GM19328 (cell line): ENCODE measurements around the gene SRGAP3.

Experiments
- ATAC-seq: cut with Tn5 transposase; IDR thresholded peaks from one replicate; pipeline ENCODE4 v1.9.1; 2021; ENCODE audit warnings: mild to moderate bottlenecking, moderate library complexity; ENCODE audit not compliant: unreplicated experiment

The SRGAP3 gene

DNA sequence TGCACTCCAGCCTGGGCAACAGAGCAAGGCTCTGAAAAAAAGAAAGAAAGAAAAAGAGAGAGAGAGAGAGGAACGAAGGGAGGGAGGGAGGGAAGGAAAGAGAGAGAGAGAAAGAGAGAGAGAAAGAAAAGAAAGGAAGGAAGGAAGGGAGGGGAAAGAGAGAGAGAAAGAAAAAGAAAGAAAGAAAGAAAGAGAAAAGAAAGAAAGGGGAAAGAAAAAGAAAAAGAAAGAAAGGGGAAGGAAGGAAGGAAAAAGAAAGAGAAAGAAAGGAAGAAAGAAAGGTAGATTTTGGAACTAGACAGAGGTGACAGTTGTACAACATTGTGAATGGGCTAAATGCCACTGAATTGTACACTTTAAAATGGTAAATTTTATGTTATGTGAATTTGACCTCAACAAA lies 5.3 kb upstream of the SRGAP3 start:
- ATAC-seq: no peak

DNA sequence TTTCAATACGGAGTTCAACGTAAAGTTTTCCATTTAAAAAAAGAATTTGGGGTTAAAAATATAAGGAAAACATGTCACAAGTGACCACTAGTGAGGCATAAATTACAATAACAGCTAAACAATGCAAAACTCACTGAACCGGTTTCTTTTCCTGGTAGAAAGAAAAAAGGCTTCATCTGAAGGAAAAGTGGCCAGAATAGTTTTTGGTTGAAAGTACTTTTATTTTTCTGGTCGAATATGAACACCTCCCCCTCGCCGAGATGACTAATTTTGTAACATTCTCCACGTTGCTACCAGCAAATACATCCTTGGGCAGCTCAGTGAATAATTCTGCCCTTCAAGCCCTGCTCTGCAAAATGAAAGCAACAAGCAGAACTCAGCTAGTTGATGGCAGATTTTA lies 3.9 kb upstream of the SRGAP3 start:
- no peak for ATAC-seq

GRCh38 chr3:9251055-9251786 lies 1.8 kb upstream of the SRGAP3 start:
- ATAC-seq: no peak

- no peak for ATAC-seq
Measured at GRCh38 chr3:9250236-9250635, 790 bp upstream of the SRGAP3 start.

GRCh38 chr3:9248522-9249271 lies 749 bp downstream of the SRGAP3 start:
- no peak for ATAC-seq

DNA sequence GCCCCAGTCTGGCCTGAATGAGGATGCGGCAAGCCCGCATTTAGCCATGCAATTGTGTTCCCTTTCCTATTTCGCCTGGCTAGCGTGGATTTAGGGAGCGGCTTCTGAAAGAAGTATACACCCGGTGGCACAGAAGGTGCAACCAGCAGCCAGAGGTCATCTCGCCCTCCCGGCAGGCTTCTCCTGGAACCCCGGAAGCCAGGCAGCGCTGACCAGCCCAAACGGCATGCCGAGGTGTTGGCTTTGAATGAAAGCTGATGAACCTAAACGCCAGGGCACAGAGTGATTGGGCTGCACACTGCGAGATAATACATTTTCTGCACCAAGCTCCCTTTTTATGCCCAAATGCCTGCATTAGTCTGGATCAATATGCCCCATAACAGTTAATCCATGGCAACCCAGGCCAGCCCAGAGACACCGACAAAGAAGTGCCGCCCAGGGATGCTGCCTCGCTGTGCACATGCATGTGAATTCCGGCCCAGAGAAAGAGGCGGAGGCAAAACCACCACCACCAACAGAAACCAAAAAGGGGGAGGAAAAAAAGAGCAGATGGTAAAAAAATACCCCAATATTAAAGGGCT lies 1.4 kb downstream of the SRGAP3 start:
- ATAC-seq: no peak

DNA sequence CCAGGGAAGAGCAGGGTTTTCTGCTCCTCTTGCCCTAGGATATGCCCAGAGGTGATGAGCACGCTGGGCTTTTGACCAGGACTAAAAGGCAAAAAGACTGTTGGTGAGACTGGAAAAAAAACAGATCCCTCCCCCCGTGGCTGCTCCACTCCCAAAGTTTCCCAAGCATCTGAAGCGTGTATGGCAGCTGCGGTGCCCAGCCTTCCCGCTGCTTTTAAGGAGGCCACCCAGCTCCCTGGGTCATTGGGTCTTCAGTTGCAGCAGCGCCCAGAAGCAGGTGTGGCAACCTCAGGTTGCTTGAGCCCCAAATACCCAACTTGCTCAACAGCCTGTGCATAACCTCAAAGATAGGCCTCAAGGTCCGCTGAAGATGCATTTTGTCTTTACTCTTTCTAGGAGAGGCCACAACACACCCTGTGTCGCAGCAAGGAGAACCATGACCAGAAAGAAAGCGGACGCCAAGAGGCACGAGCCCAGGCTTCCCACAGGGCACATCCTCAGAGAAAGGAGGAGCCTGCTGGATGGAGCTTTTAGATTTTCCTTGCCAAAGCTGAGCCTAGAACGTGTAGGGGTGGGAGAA lies 2.0 kb downstream of the SRGAP3 start:
- ATAC-seq: no peak

- no peak for ATAC-seq
Measured at GRCh38 chr3:9246189-9246588, 3.3 kb downstream of the SRGAP3 start.

DNA sequence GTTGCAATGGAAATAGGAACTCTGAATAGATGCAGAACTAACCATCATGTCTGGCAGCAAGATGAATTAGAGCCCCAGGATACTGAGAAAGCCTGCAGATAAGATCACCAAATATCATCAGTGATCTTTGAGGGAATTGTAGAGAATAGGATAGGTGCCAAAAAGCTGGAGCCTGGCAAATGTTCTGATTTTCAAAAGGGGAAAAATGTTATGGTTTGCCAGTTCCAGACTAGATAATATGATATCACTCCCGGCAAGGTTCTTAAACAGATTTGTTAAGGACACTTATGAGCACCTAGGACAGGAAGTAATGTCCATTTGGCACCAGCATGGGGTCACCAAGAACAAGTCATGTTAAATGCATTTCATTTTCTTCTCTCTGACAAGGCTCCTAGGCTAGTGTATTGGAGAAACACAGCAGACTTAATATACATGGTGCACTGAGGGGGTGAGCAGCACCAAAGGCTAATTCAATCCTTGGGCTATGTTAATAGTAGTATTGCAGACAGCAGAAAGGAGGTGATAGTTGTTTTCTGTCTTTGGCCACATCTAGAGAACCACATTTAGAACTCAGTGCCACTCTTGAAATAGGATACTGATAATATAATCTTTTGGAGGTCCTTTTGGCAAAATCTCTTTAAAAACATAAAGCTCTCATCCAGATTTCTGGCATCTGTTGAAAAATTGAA lies 4.8 kb downstream of the SRGAP3 start:
- ATAC-seq: no peak

- no peak for ATAC-seq
Measured at GRCh38 chr3:9241956-9242355, 7.5 kb downstream of the SRGAP3 start.

GRCh38 chr3:9239680-9240079 lies 9.8 kb downstream of the SRGAP3 start:
- no peak for ATAC-seq

DNA sequence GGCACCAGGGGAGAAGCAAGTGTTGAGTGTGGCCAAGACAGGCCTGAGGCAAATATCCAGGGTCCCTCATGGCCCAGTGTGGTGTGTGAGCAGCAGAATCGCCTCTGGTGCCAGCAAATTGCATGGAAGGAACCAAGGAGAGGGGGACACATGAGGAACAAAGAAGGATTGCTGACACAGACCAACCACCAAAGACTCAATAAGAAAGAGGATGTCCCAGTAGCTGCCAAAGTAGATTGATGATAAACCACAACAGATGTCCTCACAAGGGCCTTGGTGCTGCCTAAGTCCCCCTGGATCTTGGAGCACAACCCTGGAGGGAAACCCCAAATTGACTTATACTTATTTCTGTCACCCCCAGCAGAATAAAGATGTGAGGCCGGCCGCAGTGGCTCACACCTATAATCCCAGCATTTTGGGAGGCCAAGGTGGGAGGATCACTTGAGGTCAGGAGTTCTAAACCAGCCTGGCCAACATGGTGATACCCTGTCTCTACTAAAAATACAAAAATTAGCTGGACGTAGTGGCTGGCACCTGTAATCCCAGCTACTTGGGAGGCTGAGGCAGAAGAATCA lies 10.6 kb downstream of the SRGAP3 start:
- ATAC-seq: no peak

DNA sequence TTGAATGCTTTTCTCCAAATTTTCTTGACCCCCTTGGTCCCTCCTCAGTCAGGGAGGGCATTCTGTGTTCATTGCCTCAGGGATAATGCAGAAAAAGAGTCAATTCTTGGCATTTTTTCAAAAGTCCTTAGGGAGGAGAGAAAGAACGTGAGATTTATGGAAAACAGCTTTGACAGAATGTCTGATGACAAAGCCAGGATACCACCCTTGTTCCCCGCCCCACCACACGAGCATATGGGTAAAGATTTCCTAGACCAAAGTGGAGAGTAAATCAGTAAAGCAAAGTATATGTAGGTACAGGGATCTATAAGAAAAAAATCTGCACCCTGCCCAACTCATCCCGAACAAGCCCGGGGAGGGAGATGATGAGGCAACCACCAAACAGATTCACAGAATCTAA lies 11.2 kb downstream of the SRGAP3 start:
- no peak for ATAC-seq

DNA sequence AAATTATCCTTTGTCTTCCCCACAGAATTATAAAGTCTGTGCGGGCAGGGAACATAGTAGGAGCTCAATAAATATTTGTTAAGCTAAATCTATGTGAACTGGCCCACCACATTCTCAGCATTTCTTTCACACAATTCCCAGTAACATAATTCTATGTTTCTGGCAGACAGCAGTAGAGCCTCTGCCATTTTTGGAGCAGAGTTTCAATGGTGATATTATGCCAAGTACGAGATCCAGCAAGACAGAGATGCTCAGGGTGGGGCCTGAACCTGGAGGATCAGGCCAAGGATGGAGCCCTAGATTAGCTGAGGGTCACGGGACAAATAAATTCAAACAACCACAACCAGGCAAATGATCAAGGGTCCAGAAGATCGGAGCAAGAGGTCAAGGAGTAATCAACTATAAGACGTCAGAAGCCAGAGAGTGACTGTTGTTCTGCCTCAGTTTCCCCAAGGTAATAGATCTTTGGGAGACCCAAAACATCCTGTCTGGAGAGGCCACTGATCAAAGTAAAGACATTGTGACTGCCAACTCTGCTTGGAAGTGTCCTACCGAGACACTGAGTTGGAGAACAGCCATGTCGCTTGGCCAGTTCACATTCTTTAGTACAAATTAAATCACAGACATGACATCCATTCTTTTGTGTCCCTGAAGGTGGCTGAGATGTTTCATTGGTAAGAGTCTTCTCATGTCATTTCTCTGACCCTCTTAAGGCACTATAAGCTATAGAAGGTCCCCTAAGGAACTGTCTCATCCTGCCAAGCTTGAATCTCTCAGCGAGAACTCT lies 15.4 kb downstream of the SRGAP3 start:
- no peak for ATAC-seq

- no peak for ATAC-seq
Measured at GRCh38 chr3:9233101-9233500, 16.3 kb downstream of the SRGAP3 start.

GRCh38 chr3:9231937-9232336 lies 17.5 kb downstream of the SRGAP3 start:
- no peak for ATAC-seq

DNA sequence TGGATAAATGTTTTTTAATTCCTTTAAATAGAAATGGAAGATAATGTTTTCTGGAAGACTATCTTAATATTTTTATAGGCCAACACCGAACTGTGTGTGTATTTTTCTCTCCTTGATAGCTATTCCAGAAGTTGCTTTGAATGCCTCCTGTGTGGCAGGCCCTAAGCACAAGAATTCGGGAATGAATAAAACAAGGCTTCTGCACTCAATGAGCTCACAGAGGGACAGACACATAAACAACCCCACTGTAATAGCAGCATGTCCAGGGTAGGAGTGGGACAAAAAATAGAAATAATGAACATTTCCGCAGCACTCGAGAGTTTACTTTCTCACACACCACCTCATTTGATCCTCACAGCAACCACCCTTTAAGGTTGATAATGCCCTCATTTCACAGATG lies 18.0 kb downstream of the SRGAP3 start:
- no peak for ATAC-seq

GRCh38 chr3:9231006-9231405 lies 18.4 kb downstream of the SRGAP3 start:
- ATAC-seq: no peak

DNA sequence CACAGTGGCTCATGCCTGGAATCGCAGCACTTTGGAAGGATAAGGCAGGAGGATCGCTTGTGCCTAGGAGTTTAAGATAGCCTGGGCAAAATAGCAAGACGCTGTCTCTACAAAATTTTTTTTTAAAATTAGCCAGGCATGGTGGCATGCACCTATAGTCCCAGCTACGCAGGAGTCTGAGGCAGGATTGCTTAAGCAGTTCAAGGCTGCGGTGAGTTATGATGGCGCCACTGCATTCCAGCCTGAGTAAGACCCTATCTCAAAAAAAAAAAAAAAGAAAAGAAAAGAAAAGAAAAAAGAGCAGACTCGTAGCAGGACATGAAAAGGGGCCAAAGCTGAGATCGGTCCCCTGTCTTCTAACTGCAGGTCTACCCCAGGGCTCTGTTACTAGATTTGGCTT lies 18.9 kb downstream of the SRGAP3 start:
- no peak for ATAC-seq

DNA sequence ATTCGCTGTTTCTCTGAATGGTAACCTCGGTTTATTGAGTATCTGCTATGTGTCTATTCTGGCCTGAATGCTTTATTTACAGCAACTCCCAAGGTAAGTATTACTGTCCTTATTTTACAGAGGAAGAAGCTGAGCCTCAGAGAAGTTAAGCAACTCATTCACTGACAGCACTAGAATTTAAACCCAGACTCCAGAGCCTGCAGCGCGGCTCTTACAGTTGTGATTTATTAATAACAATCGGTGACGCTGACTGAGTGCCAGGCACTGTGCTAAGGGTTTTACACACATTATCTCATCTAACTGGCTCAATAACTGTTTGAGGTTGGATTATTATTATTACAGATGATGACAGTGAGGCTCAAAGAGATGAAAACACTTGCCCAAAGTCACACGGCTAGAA lies 19.6 kb downstream of the SRGAP3 start:
- ATAC-seq: no peak
